Measurements from ENCODE around the gene LELP1. TPM values are rescaled to one million over a fixed set of nuclear protein-coding genes. Genes with fewer than 3 reads are reported as not detected.

The LELP1 gene
- total RNA-seq, 1 donor from 2014 or later: not detected

Other genes starting within 250 kb of the LELP1 start
- gene SPRR4, start 232.8 kb upstream of the LELP1 start, total RNA-seq: not detected
- gene SPRR1A, start 219.3 kb upstream of the LELP1 start, total RNA-seq: not detected
- 0.45 TPM for gene SPRR3, start 201.7 kb upstream of the LELP1 start, total RNA-seq
- not detected for gene SPRR1B, start 172.2 kb upstream of the LELP1 start, total RNA-seq
- gene SPRR2D, start 162.3 kb upstream of the LELP1 start, total RNA-seq: not detected
- 0.67 TPM for gene SPRR2A, start 145.9 kb upstream of the LELP1 start, total RNA-seq
- gene SPRR2B, start 131.8 kb upstream of the LELP1 start, total RNA-seq: not detected
- not detected for gene SPRR2E, start 108.9 kb upstream of the LELP1 start, total RNA-seq
- not detected for gene SPRR2F, start 89.9 kb upstream of the LELP1 start, total RNA-seq
- gene SPRR2G, start 52.5 kb upstream of the LELP1 start, total RNA-seq: not detected
- gene PRR9, start 14.2 kb downstream of the LELP1 start, total RNA-seq: not detected
- gene LORICRIN, start 56.3 kb downstream of the LELP1 start, total RNA-seq: not detected
- gene PGLYRP3, start 109.5 kb downstream of the LELP1 start, total RNA-seq: not detected
- gene PGLYRP4, start 145.4 kb downstream of the LELP1 start, total RNA-seq: not detected
- gene S100A9, start 154.4 kb downstream of the LELP1 start, total RNA-seq: 225 TPM
- 15.3 TPM for gene S100A12, start 172.2 kb downstream of the LELP1 start, total RNA-seq
- gene S100A8, start 187.6 kb downstream of the LELP1 start, total RNA-seq: 192 TPM
- gene S100A7A, start 213.1 kb downstream of the LELP1 start, total RNA-seq: not detected

Data from sciatic nerve (tissue), 1 donor.